Psoas muscle (tissue), 8 donors: ENCODE data around the gene AMIGO3. TPM values are rescaled to one million over a fixed set of nuclear protein-coding genes. Genes with fewer than 3 reads are reported as not detected.

Experiments used
- ATAC-seq, 4 donors: fragments of 200-7000 bp; cut with Tn5 transposase; one replicate each; pipeline ENCODE4 v1.9.1; 2020; ENCODE audit warnings: moderate library complexity in 3 of 4, mild to moderate bottlenecking in 2 of 4
- DNase-seq, 2 donors: peaks; one replicate each; pipeline ENCODE4 v3.0.0-alpha.2; 2020
- H3K27ac ChIP-seq: fragments of 200-600 bp; one replicate; pipeline ENCODE4 v1.8.0; 2022
- H3K27me3 ChIP-seq, 3 donors: fragments of 200-600 bp in 1 of 3; one replicate each; pipeline versions ENCODE4 v1.6.1 to v1.8.0; 2013 to 2022; ENCODE audit warnings: low read length in 2 of 3, mild to moderate bottlenecking in 2 of 3, moderate library complexity in 1 of 3; ENCODE audit not compliant: insufficient read depth in 3 of 3
- H3K36me3 ChIP-seq, 2 donors: fragments of 200-600 bp in 1 of 2; one replicate each; pipeline versions ENCODE4 v1.6.1 to v1.8.0; 2013 to 2022; ENCODE audit warnings: low read depth in 1 of 2, mild to moderate bottlenecking in 1 of 2, moderate library complexity in 1 of 2; ENCODE audit not compliant: insufficient read depth in 1 of 2
- H3K4me1 ChIP-seq: fragments of 200-600 bp; one replicate; pipeline ENCODE4 v1.8.0; 2022
- H3K4me3 ChIP-seq: fragments of 200-600 bp; one replicate; pipeline ENCODE4 v1.8.0; 2022; ENCODE audit warnings: mild to moderate bottlenecking
- H3K9me3 ChIP-seq: fragments of 200-600 bp; one replicate; pipeline ENCODE4 v1.8.0; 2022
- CTCF ChIP-seq: fragments of 200-600 bp; IDR thresholded peaks from one replicate; pipeline ENCODE4 v1.8.0; 2022; ENCODE audit warnings: antibody characterized with exemption
- WGBS, 3 donors: extraction: QIAGEN DNeasy Blood & Tissue Kit; methylation state at CpG; one replicate each; pipeline versions ENCODE4 v1.1.6 to v1.1.7; 2013; 5-methylcytosine and 5-hydroxymethylcytosine counted together
- intact Hi-C, 2 donors: fragments of 100-400 bp; cut with DNase I; formaldehyde crosslinking; loops; one replicate each; pipeline versions ENCODE4 v1.11.0 to v1.14.2; 2022
- long read RNA-seq, 2 donors: library from polyadenylated mRNA; unstranded; transcript quantifications; one replicate each; pipeline ENCODE4 v2.0.0, GENCODE V29; 2021
- polyA plus RNA-seq, 3 donors: library from polyadenylated mRNA; stranded (reverse); fragments of 200-250 nt; gene quantifications; one replicate each; pipeline ENCODE4 v1.2.3, GENCODE V29; 2013
- total RNA-seq, 4 donors: library from RNA; stranded (reverse); fragmentation: NEBNext Ultra II Directional in 2 of 4; extraction: Animal tissue kit (Norgen Biotek cat#: 25700) in 2 of 4; gene quantifications; one replicate each; pipeline versions ENCODE4 v1.2.1 to v1.2.4, GENCODE V29; 2021 to 2023
- donor health status: healthy with polysubstance abuse.
- donor health status: DM: no; HTN: no; CAD: no; lungs with moderate emphysema.
- donor health status: Bipolar disorder and iron deficiency.
- donor health status: healthy.
- donor health status: DM: yes; HTN: yes; CAD: no.
- donor health status: DM: no; HTN: no; CAD: no.
- donor health status: DM: no; HTN: no; CAD: no.
- donor health status: DM: yes; HTN: yes; CAD: no.

Gene AMIGO3
- total RNA-seq: under 1 TPM in 1 of 4 donors, not detected in 3; 0.36 TPM
- polyA plus RNA-seq: under 1 TPM; 0.38 to 0.94 (median 0.49) TPM
- long read RNA-seq, donor 1: 0 reads
- long read RNA-seq, donor 2, partial matches to known transcripts: 0 of 1 reads
- long read RNA-seq, donor 2, other reads (novel, unspliced or antisense): 0 of 1 reads

DNA sequence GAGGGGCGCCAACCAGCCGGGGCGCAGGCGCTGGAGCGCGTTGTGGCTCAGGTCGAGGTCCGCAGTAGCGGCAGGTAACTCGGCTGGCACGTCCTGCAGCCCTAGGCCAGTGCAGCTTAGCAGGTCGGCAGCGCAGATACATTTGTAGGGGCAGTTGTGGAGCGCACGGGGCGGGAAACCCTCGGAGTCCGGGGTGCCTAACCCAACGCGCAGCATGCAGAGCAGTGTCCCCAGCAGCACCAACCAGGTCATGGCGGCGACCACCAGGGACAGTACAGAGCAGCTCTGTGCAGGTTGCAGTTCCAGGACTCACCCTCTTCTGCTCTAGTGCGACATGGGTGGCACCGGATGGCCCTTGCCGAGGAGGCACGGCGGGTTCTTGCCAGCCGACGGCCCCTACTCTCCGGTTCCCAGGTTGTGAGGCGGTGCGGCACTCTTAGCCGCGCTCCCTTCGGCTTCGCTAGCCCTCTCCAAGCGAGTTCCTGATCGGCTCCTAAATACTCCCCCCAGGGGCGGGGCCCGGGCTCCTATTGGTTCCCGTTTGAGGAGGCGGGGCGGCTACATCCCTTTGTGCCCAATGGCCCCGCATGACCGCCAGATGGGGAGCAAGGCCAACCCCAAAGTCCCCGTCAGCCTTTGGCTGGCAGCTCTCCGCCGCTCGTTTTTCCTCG is at the start of gene AMIGO3:
TSS of gene AMIGO3 (minus strand) at position 471 of the 671 bp plus-strand sequence. CDS start at position 252, 219 bp downstream.
- peaks cover 0 to 53% of the 10 kb centered on the region in 2 donors for H3K36me3 ChIP-seq
- ATAC-seq (peak; percentile 61 to 75 (median 66)), DNase-seq (peak; percentile 97)
- TF ChIP-seq CTCF: peak; percentile 56
- peak within 1 kb of the TSS; percentile 63 for H3K4me3 ChIP-seq
- H3K27ac ChIP-seq: peak within 1 kb of the TSS; percentile 26
- H3K4me1 ChIP-seq: peaks cover 40% of the 10 kb centered on the region
- intact Hi-C loops: loop anchor here in 1 of 2 donors (5.0 kb wide), 1 partner anchor 123 kb away; no protein-coding TSS in a partner anchor
- H3K9me3 ChIP-seq: no peaks in the 10 kb centered on the region
- H3K27me3 ChIP-seq: no peaks in the 10 kb centered on the region
- 1 to 2% (median 1%) methylated on average over 46 to 50 of the region's 50 CpGs for WGBS, 3 donors

GRCh38 chr3:49763981-49764380 is 44.5 kb upstream of the AMIGO3 start:
- no peak for TF ChIP-seq CTCF
- Histone ChIP-seq H3K4me1 (peaks cover 2% of the 10 kb centered on the region), H3K4me3 (no peak overlapping the region), H3K36me3 (peaks cover 0 to 2% of the 10 kb centered on the region in 2 donors), H3K9me3 (no peaks in the 10 kb centered on the region), H3K27ac (no peak overlapping the region), H3K27me3 (no peaks in the 10 kb centered on the region)
- no peak for DNase-seq
- intact Hi-C loops: no loop called here
- no peak for ATAC-seq
- WGBS, 3 donors: 96 to 99% (median 98%) methylated on average over 4 of the region's 4 CpGs

DNA sequence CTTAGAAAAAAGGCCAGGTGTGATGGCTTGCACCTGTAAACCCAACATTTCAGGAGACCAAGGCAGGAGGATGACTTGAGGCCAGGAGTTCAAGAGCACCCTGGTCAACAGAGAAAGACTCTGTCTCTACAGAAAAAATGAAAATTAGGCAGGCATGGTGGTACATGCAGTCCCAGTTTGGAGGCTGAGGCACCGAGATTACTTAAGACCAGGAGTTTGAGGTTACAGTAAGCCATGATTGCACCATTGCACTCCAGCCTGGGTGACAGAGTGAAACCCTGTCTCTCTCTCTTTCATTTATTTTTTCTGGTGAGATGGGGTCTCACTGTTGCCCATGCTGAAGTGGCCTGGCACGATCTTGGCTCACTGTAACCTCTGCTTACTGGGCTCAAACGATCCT is 42.2 kb upstream of the AMIGO3 start:
- Histone ChIP-seq H3K4me3 (no peak overlapping the region), H3K27me3 (no peaks in the 10 kb centered on the region), H3K36me3 (peaks cover 0 to 2% of the 10 kb centered on the region in 2 donors), H3K9me3 (no peaks in the 10 kb centered on the region), H3K27ac (no peak overlapping the region), H3K4me1 (peaks cover 14% of the 10 kb centered on the region)
- TF ChIP-seq CTCF: no peak
- intact Hi-C loops: no loop called here
- 86 to 88% (median 87%) methylated on average over 3 of the region's 3 CpGs for WGBS, 3 donors
- ATAC-seq: peak in 2 of 4 donors; percentile 45 to 46
- DNase-seq: no peak

DNA sequence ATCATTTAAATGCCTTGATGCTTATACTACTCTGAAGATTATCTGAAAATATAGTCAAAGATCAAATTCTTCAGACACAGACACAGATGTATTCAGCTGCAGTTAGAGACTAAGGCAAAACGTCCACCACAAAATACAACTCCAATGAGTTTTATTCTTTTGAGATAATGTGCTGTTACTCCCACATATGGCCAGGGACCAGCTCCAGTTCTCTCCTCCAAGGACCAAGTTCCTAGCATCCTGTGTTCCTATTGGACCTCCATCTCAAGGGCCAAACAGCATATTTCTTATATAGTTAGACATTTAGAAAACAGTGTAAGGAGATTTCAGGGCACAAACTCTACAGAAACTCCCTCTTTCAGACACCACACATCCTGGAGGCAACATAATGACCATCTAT is 39.7 kb upstream of the AMIGO3 start:
- DNase-seq: no peak
- H3K9me3 ChIP-seq: no peaks in the 10 kb centered on the region
- intact Hi-C loops: no loop called here

More for the DNA sequence above, 39.7 kb upstream of the AMIGO3 start:
- no peak overlapping the region for H3K4me3 ChIP-seq
- no peaks in the 10 kb centered on the region for H3K27me3 ChIP-seq
- 30 to 36% (median 31%) methylated on average over 1 of the region's 1 CpG for WGBS, 3 donors
- TF ChIP-seq CTCF: no peak
- peaks cover 20% of the 10 kb centered on the region for H3K4me1 ChIP-seq
- no peak overlapping the region for H3K27ac ChIP-seq
- H3K36me3 ChIP-seq: peaks cover 0 to 2% of the 10 kb centered on the region in 2 donors
- ATAC-seq: no peak
